Measurements from ENCODE around the gene TBL1Y. TPM values are rescaled to one million over a fixed set of nuclear protein-coding genes. Genes with fewer than 3 reads are reported as not detected.

Gene TBL1Y
- total and polyA plus RNA-seq, 10 donors, result not detected

DNA sequence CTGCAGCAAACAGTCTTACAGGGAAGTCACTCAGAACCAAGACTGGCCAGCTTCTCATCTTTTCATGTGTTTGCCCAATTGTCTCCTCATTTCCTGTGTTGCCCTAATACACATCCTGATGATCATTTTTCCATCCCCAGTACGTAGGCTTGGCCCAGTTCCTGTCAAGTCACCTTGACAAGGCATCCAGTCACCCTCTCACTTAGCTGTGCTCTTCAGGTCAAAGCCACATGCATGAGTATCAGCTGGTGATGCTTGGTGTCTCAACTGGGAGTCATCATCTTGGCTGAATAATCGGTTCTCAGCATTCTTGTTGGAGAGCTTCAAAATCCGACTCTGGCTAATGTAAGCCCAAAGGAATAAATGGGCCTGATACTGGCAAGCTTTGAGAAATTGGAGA lies 186.5 kb downstream of the TBL1Y start:
- TF ChIP-seq, protein P1, sequence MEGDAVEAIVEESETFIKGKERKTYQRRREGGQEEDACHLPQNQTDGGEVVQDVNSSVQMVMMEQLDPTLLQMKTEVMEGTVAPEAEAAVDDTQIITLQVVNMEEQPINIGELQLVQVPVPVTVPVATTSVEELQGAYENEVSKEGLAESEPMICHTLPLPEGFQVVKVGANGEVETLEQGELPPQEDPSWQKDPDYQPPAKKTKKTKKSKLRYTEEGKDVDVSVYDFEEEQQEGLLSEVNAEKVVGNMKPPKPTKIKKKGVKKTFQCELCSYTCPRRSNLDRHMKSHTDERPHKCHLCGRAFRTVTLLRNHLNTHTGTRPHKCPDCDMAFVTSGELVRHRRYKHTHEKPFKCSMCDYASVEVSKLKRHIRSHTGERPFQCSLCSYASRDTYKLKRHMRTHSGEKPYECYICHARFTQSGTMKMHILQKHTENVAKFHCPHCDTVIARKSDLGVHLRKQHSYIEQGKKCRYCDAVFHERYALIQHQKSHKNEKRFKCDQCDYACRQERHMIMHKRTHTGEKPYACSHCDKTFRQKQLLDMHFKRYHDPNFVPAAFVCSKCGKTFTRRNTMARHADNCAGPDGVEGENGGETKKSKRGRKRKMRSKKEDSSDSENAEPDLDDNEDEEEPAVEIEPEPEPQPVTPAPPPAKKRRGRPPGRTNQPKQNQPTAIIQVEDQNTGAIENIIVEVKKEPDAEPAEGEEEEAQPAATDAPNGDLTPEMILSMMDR (IDR thresholded peaks at IDR 0.05 in 8 of 11, conservative IDR thresholded peaks at IDR 0.05 in 3 of 11), result no peak
- no peak for TF ChIP-seq POLR2A (IDR thresholded peaks at IDR 0.05)
- no peak for TF ChIP-seq POLR2AphosphoS5 (IDR thresholded peaks at IDR 0.05)
- intact Hi-C loops (cut with DNase I; ENCODE audit: low total_unique reads), result no loop called here
- H3K4me3 ChIP-seq, result no peak overlapping the region
- DNase-seq, result no peak
- WGBS, 5 donors, result 65 to 90% (median 85%) methylated on average over 3 of the region's 3 CpGs; no CpG with 5 or more reads in 2 of the 5 donors
- no peaks in the 10 kb centered on the region for H3K4me1 ChIP-seq
- no peak overlapping the region for H3K27ac ChIP-seq
- H3K9me3 ChIP-seq, result no peaks in the 10 kb centered on the region
- no peaks in the 10 kb centered on the region for H3K27me3 ChIP-seq (replicated peaks in 1 of 7)
- H3K36me3 ChIP-seq, result no peaks in the 10 kb centered on the region

DNA sequence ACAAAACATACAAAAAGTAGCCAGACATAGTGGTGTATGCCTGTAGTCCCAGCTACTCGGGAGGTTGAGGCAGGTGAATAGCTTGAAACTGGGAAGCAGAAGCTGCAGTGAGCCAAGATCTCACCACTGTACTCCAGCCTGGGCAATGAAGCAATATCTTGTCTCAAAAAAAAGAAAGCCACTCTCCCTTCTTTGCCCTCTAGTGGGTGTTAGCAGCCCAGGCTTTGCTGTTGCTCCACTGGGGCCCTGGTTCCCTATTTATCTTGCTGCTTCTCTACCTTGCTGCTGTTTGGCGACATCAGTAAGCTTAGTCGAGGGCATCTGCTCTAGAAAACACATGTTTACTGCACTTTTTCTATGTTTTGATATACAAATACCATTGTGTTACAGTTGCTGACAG lies 189.2 kb downstream of the TBL1Y start:
- DNase-seq, result no peak
- Histone ChIP-seq H3K36me3 (no peaks in the 10 kb centered on the region), H3K4me3 (no peak overlapping the region), H3K27me3 (replicated peaks in 1 of 7) (no peaks in the 10 kb centered on the region), H3K4me1 (no peaks in the 10 kb centered on the region), H3K9me3 (no peaks in the 10 kb centered on the region), H3K27ac (no peak overlapping the region)
- 51 to 79% (median 58%) methylated on average over 3 of the region's 3 CpGs; no CpG with 5 or more reads in 2 of the 5 donors for WGBS, 5 donors
- TF ChIP-seq POLR2A (IDR thresholded peaks at IDR 0.05), result no peak
- TF ChIP-seq, protein P1 (IDR thresholded peaks at IDR 0.05 in 8 of 11, conservative IDR thresholded peaks at IDR 0.05 in 3 of 11), result no peak
- no peak for TF ChIP-seq POLR2AphosphoS5 (IDR thresholded peaks at IDR 0.05)
- intact Hi-C loops (cut with DNase I; ENCODE audit: low total_unique reads), result no loop called here

- no peak overlapping the region for H3K27ac ChIP-seq
- WGBS, 5 donors, result 82 to 100% (median 93%) methylated on average over 1 of the region's 1 CpG; no CpG with 5 or more reads in 2 of the 5 donors
- H3K9me3 ChIP-seq, result no peaks in the 10 kb centered on the region
- no peaks in the 10 kb centered on the region for H3K27me3 ChIP-seq (replicated peaks in 1 of 7)
- no peaks in the 10 kb centered on the region for H3K36me3 ChIP-seq
- intact Hi-C loops (cut with DNase I; ENCODE audit: low total_unique reads), result no loop called here
- TF ChIP-seq POLR2AphosphoS5 (IDR thresholded peaks at IDR 0.05) (no peak), POLR2A (IDR thresholded peaks at IDR 0.05) (no peak)
- TF ChIP-seq, protein P1 (IDR thresholded peaks at IDR 0.05 in 8 of 11, conservative IDR thresholded peaks at IDR 0.05 in 3 of 11), result no peak
- DNase-seq, result no peak
- H3K4me1 ChIP-seq, result no peaks in the 10 kb centered on the region
- H3K4me3 ChIP-seq, result no peak overlapping the region
These were observed 192.2 kb downstream of the TBL1Y start for GRCh38 chrY:7102680-7103079.

DNA sequence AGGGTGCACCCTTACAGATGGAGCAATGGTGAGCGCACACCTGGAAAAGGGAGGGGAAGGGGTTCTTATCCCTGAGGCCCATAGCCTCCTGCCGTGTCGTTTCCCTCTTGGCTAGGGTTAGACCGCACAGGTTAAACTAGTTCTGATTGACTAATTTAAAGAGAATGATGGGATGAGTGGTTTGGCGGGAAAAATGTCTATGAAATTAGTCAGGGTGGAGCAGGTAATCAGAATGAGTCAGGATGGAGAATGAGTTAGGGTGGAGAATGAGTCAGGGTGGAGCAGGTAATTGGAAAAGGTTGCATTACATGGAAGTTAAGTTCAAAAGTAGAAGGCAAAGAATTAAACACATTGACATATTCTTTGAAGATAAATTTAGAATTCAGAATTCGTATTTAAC lies 196.7 kb downstream of the TBL1Y start:
- intact Hi-C loops (cut with DNase I; ENCODE audit: low total_unique reads), result no loop called here
- DNase-seq, result no peak
- no peaks in the 10 kb centered on the region for H3K27me3 ChIP-seq (replicated peaks in 1 of 7)
- TF ChIP-seq, protein P1 (IDR thresholded peaks at IDR 0.05 in 8 of 11, conservative IDR thresholded peaks at IDR 0.05 in 3 of 11), result no peak
- TF ChIP-seq POLR2A (IDR thresholded peaks at IDR 0.05) (no peak), POLR2AphosphoS5 (IDR thresholded peaks at IDR 0.05) (no peak)
- no peak overlapping the region for H3K4me3 ChIP-seq
- no peaks in the 10 kb centered on the region for H3K9me3 ChIP-seq
- no peak overlapping the region for H3K27ac ChIP-seq
- 91 to 93% (median 92%) methylated on average over 5 to 6 of the region's 6 CpGs; no CpG with 5 or more reads in 2 of the 5 donors for WGBS, 5 donors
- no peaks in the 10 kb centered on the region for H3K4me1 ChIP-seq
- no peaks in the 10 kb centered on the region for H3K36me3 ChIP-seq
